ENCODE data around the gene CYTH4.

GRCh38 chr22:37295946-37296345, 13.6 kb downstream of the CYTH4 start:
- TF ChIP-seq CTCF (IDR thresholded peaks at IDR 0.05), result no peak
- TF ChIP-seq POLR2A (IDR thresholded peaks at IDR 0.05; ENCODE audit: low read length), result no peak
- no peak for TF ChIP-seq REST (IDR thresholded peaks at IDR 0.05)
- TF ChIP-seq EP300 (IDR thresholded peaks at IDR 0.05), result no peak
- no peak for TF ChIP-seq HES2 (IDR thresholded peaks at IDR 0.05)
- TF ChIP-seq RAD21 (conservative IDR thresholded peaks at IDR 0.05 in 1 of 2, IDR thresholded peaks at IDR 0.05 in 1 of 2), result no peak
